ENCODE results near the gene PSMA5. TPM values are rescaled to one million over a fixed set of nuclear protein-coding genes. Genes with fewer than 3 reads are reported as not detected.
A peak's percentile ranks its signal among the peaks of the same experiment; 100 is the strongest.

Gene PSMA5
- total RNA-seq, 1 donor from 2014 or later: 2.6 TPM

- Histone ChIP-seq H3K9me3 (no peaks in the 10 kb centered on the region), H3K27ac (peak overlapping the region; percentile 90 to 91), H3K4me3 (peak overlapping the region; percentile 77 to 83), H3K4me1 (peaks cover 8 to 28% of the 10 kb centered on the region in 2 donors), H3K27me3 (no peaks in the 10 kb centered on the region), H3K36me3 (no peaks in the 10 kb centered on the region)
- no peak for DNase-seq (ENCODE audit: low spot score in 2 of 2)
- intact Hi-C loops (cut with DNase I): no loop called here
- TF ChIP-seq, protein P1, sequence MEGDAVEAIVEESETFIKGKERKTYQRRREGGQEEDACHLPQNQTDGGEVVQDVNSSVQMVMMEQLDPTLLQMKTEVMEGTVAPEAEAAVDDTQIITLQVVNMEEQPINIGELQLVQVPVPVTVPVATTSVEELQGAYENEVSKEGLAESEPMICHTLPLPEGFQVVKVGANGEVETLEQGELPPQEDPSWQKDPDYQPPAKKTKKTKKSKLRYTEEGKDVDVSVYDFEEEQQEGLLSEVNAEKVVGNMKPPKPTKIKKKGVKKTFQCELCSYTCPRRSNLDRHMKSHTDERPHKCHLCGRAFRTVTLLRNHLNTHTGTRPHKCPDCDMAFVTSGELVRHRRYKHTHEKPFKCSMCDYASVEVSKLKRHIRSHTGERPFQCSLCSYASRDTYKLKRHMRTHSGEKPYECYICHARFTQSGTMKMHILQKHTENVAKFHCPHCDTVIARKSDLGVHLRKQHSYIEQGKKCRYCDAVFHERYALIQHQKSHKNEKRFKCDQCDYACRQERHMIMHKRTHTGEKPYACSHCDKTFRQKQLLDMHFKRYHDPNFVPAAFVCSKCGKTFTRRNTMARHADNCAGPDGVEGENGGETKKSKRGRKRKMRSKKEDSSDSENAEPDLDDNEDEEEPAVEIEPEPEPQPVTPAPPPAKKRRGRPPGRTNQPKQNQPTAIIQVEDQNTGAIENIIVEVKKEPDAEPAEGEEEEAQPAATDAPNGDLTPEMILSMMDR (IDR thresholded peaks at IDR 0.05): no peak
These were observed 32.5 kb downstream of the PSMA5 start for GRCh38 chr1:109393617-109394233.

DNA sequence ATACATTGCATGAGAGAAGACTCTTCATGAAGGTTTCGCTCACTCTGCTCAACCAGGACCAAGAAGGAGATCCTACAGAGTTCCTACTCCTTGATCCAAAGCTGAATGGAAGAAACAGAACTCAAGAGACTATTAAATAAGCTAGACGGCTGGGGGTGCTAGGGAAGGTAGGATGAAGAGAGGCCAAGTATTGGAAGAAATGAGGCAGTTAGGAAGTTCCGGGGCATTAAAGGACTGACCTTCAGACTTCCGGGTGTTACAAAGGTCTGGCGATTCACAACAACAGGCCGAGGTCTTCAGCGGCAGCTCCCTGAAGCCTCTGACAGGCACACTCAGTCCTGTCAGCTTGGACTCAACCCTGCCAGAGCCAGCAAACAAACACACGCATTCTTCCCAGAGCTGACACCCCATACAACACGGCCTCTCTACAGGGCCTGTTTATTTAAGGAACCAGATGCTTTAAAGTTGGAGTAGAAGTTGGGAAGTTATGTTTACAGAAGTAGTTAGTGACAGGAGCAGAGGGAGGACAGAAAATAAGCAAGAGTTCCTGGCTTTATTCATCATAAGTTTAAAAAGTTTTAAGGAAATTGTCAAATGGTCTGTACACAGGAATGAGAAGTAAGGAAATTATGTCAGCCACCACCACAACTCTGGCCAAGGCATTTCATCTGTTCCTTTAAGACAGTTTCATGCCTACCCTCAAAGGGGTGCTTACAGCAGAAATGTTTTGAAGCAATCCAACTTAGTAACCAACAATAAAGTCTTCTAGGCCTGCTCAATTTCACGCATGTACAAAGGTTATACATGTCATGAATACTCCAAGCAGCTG, 33.2 kb downstream of the PSMA5 start:
- peak in 1 of 2 donors; percentile 84 for DNase-seq (ENCODE audit: low spot score in 2 of 2)
- H3K4me3 ChIP-seq: peak overlapping the region; percentile 39 to 83
- H3K27ac ChIP-seq: peak overlapping the region; percentile 90 to 91
- no peaks in the 10 kb centered on the region for H3K36me3 ChIP-seq
- H3K4me1 ChIP-seq: peaks cover 8 to 36% of the 10 kb centered on the region in 2 donors
- TF ChIP-seq, protein P1 (IDR thresholded peaks at IDR 0.05): no peak
- no peaks in the 10 kb centered on the region for H3K9me3 ChIP-seq
- H3K27me3 ChIP-seq: no peaks in the 10 kb centered on the region
- intact Hi-C loops (cut with DNase I): no loop called here

DNA sequence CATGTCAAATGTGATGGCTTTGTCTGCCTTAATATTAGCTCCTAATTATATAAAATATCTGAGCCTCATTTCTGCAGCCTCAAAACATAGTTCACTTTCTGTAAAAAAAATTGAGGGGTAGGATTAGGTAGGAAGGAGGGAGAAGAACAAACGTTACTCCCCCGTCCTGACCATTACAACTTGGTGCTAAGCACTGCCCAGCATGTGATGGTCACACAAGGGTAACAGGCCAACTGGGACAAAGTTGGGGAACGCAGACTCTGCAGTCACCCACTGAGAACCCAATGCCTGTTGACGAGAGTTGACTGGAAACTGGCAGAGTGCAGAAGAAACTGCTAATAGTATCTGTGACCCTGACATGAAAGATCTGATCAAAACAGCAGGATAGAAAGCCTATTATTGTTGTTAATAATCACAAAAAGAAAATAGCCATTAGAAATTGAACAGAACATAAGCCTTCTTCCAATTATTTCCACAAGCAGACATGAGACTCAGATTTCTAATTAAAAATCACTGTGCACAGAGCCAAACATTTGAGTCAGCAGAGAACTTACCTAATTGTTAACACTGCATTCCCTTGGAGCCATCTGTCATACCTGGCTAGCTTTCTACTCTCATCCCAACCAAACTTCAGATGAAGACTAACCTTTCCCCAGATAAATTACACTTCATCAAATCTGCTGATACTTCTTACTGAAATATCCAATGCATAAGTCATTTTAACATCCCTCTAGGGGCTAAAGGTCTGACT, 34.0 kb downstream of the PSMA5 start:
- intact Hi-C loops (cut with DNase I): no loop called here
- H3K36me3 ChIP-seq: no peaks in the 10 kb centered on the region
- H3K27me3 ChIP-seq: no peaks in the 10 kb centered on the region
- H3K4me3 ChIP-seq: peak overlapping the region; percentile 39 to 83
- TF ChIP-seq, protein P1 (IDR thresholded peaks at IDR 0.05): no peak
- peaks cover 8 to 43% of the 10 kb centered on the region in 2 donors for H3K4me1 ChIP-seq
- DNase-seq (ENCODE audit: low spot score in 2 of 2): peak in 1 of 2 donors; percentile 81
- H3K9me3 ChIP-seq: no peaks in the 10 kb centered on the region
- peak overlapping the region; percentile 90 to 91 for H3K27ac ChIP-seq

- no peaks in the 10 kb centered on the region for H3K9me3 ChIP-seq
- H3K36me3 ChIP-seq: no peaks in the 10 kb centered on the region
- peak overlapping the region; percentile 90 to 91 for H3K27ac ChIP-seq
- H3K4me3 ChIP-seq: peak overlapping the region; percentile 25 to 83
- DNase-seq (ENCODE audit: low spot score in 2 of 2): no peak
- intact Hi-C loops (cut with DNase I): loop anchor here (1.0 kb wide), 1 partner anchor 20 kb away; no protein-coding TSS in a partner anchor
- TF ChIP-seq, protein P1 (IDR thresholded peaks at IDR 0.05): no peak
- peaks cover 8 to 48% of the 10 kb centered on the region in 2 donors for H3K4me1 ChIP-seq
- no peaks in the 10 kb centered on the region for H3K27me3 ChIP-seq
These were observed 34.6 kb downstream of the PSMA5 start for GRCh38 chr1:109391626-109392025.

- H3K9me3 ChIP-seq: no peaks in the 10 kb centered on the region
- DNase-seq (ENCODE audit: low spot score in 2 of 2): no peak
- peak overlapping the region; percentile 90 to 91 for H3K27ac ChIP-seq
- no peaks in the 10 kb centered on the region for H3K36me3 ChIP-seq
- TF ChIP-seq, protein P1 (IDR thresholded peaks at IDR 0.05): no peak
- H3K4me3 ChIP-seq: peak overlapping the region; percentile 25 to 83
- peaks cover 11 to 52% of the 10 kb centered on the region in 2 donors for H3K4me1 ChIP-seq
- no peaks in the 10 kb centered on the region for H3K27me3 ChIP-seq
- intact Hi-C loops (cut with DNase I): loop anchor here (1.0 kb wide), 1 partner anchor 20 kb away; no protein-coding TSS in a partner anchor
These were observed 35.1 kb downstream of the PSMA5 start for GRCh38 chr1:109391157-109391556.
